ENCODE measurements around the gene SCART1. TPM values are rescaled to one million over a fixed set of nuclear protein-coding genes. Genes with fewer than 3 reads are reported as not detected.

Gene SCART1
- total RNA-seq, 1 experiment from 2014 or later: 3.7 TPM

DNA sequence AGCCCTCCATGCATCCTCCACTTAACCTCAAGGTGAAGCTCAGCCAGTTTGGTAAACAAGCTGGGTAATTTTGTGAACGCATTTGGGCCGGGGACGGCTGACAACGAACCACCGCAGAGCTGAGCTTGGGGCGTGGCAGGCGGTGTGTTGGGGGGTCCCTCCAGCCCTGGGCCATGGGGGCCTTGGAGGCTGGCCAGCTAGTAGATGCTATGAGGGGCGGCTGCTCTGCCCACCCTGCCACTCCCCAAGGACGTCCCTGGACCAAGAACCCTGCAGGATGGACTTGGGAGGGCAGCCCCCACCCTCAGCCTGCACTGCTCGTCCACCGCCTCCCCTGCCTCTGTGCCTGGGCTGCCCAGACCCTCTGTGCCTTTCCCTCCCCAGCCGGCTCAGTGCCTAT lies 12.0 kb upstream of the SCART1 start:
- RAD21 ChIA-PET (ENCODE audit: low non-redundant PET in 1 of 2, low total read pairs in 2 of 2, uncharacterized antibody in 2 of 2, unreplicated experiment in 2 of 2): no interaction called here
- DNase-seq (ENCODE audit: low read depth, low spot score): no peak
- POLR2A ChIA-PET: no interaction called here

DNA sequence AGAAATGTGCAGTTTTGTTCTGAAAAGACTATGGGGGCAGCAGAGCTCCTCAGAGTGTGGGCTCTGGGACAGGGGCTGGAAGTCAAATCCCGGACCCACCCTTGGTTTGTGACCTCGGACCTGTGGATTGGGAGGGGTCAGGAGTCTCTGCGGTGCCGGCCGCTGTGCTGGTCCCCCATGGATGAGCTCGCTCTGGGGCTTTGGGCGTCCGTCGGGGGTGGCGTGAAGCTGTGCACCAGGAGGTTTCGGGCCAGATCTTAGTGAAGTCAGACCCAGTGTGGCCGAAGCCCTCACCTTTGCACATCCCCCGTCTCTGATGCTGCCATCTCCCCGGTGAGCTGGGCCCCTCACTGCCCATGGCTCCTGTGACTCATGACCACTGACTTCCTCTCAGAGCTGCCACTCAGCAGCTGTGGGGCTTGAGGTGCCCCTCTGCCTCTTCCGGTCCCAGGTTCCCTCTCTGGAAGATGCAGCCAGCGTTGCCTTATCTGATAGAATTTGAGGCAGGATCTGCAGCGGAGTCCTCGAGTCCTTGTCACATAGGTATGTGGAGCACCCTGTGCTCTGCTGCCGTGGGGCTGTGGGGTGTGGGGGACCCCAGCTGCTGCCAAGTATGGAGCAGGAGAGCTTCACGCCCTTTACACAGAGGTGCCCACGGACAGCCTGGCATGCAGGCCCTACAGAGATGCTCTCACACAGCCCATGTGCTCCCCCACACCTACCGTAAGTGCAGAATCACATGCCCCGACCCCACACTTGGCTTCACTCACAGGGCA lies 11.4 kb upstream of the SCART1 start:
- no peaks in the 10 kb centered on the region for H3K79me2 ChIP-seq (ENCODE audit: insufficient read depth, low read length)
- POLR2A ChIA-PET: no interaction called here

More for the DNA sequence above, 12.0 kb upstream of the SCART1 start:
- Histone ChIP-seq H2AFZ (ENCODE audit: low read depth, low read length, poor library complexity, severe bottlenecking) (no peak overlapping the region), H3K9me2 (ENCODE audit: insufficient read depth) (no peaks in the 10 kb centered on the region), H3K9ac (ENCODE audit: low read length) (no peak overlapping the region), H3K79me2 (ENCODE audit: insufficient read depth, low read length) (no peaks in the 10 kb centered on the region), H4K20me1 (ENCODE audit: insufficient read depth) (no peaks in the 10 kb centered on the region), H3K9me3 (ENCODE audit: control insufficient read depth in 1 of 2, insufficient read depth in 1 of 2, low read depth in 1 of 2, low read length in 2 of 2) (no peaks in the 10 kb centered on the region), H3K4me1 (ENCODE audit: control insufficient read depth in 1 of 2, insufficient read depth in 2 of 2, low read length in 2 of 2) (no peaks in the 10 kb centered on the region), H3K27me3 (ENCODE audit: insufficient read depth, low read length) (no peaks in the 10 kb centered on the region), H3K27ac (ENCODE audit: low read depth, low read length) (no peak overlapping the region), H3K4me3 (replicated peaks in 1 of 2; ENCODE audit: low read depth in 1 of 2, low read length in 2 of 2) (no peak overlapping the region), H3K36me3 (ENCODE audit: control insufficient read depth in 1 of 2, insufficient read depth in 2 of 2, low read length in 2 of 2) (no peaks in the 10 kb centered on the region), H3K4me2 (ENCODE audit: low read length) (no peak overlapping the region)
- no peak for ATAC-seq
- TF ChIP-seq ZNF274 (IDR thresholded peaks at IDR 0.05; ENCODE audit: low read depth, low read length) (no peak), RAD21 (IDR thresholded peaks at IDR 0.05; ENCODE audit: low read depth) (no peak)
- TF ChIP-seq, protein P1, sequence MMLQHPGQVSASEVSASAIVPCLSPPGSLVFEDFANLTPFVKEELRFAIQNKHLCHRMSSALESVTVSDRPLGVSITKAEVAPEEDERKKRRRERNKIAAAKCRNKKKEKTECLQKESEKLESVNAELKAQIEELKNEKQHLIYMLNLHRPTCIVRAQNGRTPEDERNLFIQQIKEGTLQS (IDR thresholded peaks at IDR 0.05): no peak
- intact Hi-C loops (cut with micrococcal nuclease): no loop called here
- CTCF ChIA-PET: no interaction called here
- BruUV-seq (replicated peaks): no TSS peak

More for the DNA sequence above, 11.4 kb upstream of the SCART1 start:
- BruUV-seq (replicated peaks): no TSS peak
- Histone ChIP-seq H3K4me1 (ENCODE audit: control insufficient read depth in 1 of 2, insufficient read depth in 2 of 2, low read length in 2 of 2) (no peaks in the 10 kb centered on the region), H3K4me3 (replicated peaks in 1 of 2; ENCODE audit: low read depth in 1 of 2, low read length in 2 of 2) (no peak overlapping the region), H2AFZ (ENCODE audit: low read depth, low read length, poor library complexity, severe bottlenecking) (no peak overlapping the region), H3K9ac (ENCODE audit: low read length) (no peak overlapping the region), H3K27me3 (ENCODE audit: insufficient read depth, low read length) (no peaks in the 10 kb centered on the region), H3K9me3 (ENCODE audit: control insufficient read depth in 1 of 2, insufficient read depth in 1 of 2, low read depth in 1 of 2, low read length in 2 of 2) (no peaks in the 10 kb centered on the region), H3K4me2 (ENCODE audit: low read length) (no peak overlapping the region), H3K36me3 (ENCODE audit: control insufficient read depth in 1 of 2, insufficient read depth in 2 of 2, low read length in 2 of 2) (no peaks in the 10 kb centered on the region), H4K20me1 (ENCODE audit: insufficient read depth) (no peaks in the 10 kb centered on the region), H3K9me2 (ENCODE audit: insufficient read depth) (no peaks in the 10 kb centered on the region), H3K27ac (ENCODE audit: low read depth, low read length) (no peak overlapping the region)
- TF ChIP-seq, protein P2, sequence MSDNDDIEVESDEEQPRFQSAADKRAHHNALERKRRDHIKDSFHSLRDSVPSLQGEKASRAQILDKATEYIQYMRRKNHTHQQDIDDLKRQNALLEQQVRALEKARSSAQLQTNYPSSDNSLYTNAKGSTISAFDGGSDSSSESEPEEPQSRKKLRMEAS (IDR thresholded peaks at IDR 0.05): no peak
- TF ChIP-seq ZBTB33 (IDR thresholded peaks at IDR 0.05; ENCODE audit: extremely low read depth, insufficient replicate concordance, low read length) (no peak), ZFX (IDR thresholded peaks at IDR 0.05) (no peak), POLR2AphosphoS5 (IDR thresholded peaks at IDR 0.05; ENCODE audit: low read depth, low read length) (no peak), EZH2phosphoT487 (IDR thresholded peaks at IDR 0.05; ENCODE audit: borderline replicate concordance) (no peak), SIN3A (IDR thresholded peaks at IDR 0.05; ENCODE audit: low read depth) (no peak), POLR2A (IDR thresholded peaks at IDR 0.05; ENCODE audit: borderline replicate concordance, extremely low read depth, insufficient read depth, insufficient read length) (no peak), YY1 (IDR thresholded peaks at IDR 0.05; ENCODE audit: extremely low read depth, insufficient replicate concordance, low read depth, low read length) (no peak)
- ChIA-PET RAD21 (ENCODE audit: low non-redundant PET in 1 of 2, low total read pairs in 2 of 2, uncharacterized antibody in 2 of 2, unreplicated experiment in 2 of 2) (no interaction called here), CTCF (no interaction called here)
- intact Hi-C loops (cut with micrococcal nuclease): no loop called here
- DNase-seq (ENCODE audit: low read depth, low spot score) (no peak), ATAC-seq (no peak)

Measured in HCT116 (cell line).